SH-SY5Y (cell line): ENCODE results near the gene AKAP6.

Experiments
- GATA2 ChIP-seq: IDR thresholded peaks from 2 replicates; pipeline ENCODE4 v1.6.1; 2011; ENCODE audit warnings: mild to moderate bottlenecking, low read depth, low read length
- GATA3 ChIP-seq: IDR thresholded peaks from 2 replicates; pipeline ENCODE4 v1.6.1; 2011; ENCODE audit warnings: low read depth, mild to moderate bottlenecking, low read length, moderate library complexity

DNA sequence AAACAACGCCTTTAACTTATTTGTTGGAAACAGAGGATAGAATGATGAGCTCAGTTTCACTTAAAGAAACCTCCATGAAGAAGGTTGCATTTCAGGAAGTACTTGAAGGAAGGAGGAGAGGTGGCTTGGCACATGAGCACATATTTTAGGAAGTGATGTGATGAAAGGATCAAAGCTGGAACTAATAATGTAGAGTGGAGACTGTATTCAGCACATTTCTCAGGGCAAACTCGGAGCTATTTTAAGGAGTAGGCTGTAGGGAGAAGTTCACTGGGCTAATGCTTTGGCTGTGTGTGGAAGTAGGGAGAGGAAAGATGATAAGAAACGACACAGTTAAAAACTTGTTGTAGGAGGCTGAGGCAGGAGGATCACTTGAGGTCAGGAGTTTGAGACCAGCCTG lies 272.8 kb downstream of the AKAP6 start:
- TF ChIP-seq GATA2 = no peak
- no peak for TF ChIP-seq GATA3
